Vagina (tissue), 2 donors: ENCODE data around the gene CAPS2. TPM values are rescaled to one million over a fixed set of nuclear protein-coding genes. Genes with fewer than 3 reads are reported as not detected.

ENCODE experiments used
- DNase-seq, 2 donors: peaks; one replicate each; pipeline ENCODE4 v3.0.0-alpha.2; 2017; ENCODE audit errors: extremely low spot score in 2 of 2
- H3K27ac ChIP-seq: fragments of 200-600 bp; sonication (generic); one replicate; pipeline ENCODE4 v1.5.1; 2019
- H3K27me3 ChIP-seq: fragments of 200-600 bp; sonication (generic); one replicate; pipeline ENCODE4 v1.5.1; 2019
- H3K36me3 ChIP-seq, 2 donors: fragments of 200-600 bp; sonication (generic); one replicate each; pipeline ENCODE4 v1.5.1; 2017 to 2019
- H3K4me1 ChIP-seq: fragments of 200-600 bp; sonication (generic); one replicate; pipeline ENCODE4 v1.5.1; 2019
- H3K4me3 ChIP-seq, 2 donors: fragments of 200-600 bp; sonication (generic); 1 replicate in 1 of 2; 2 replicates in 1 of 2; pipeline ENCODE4 v1.5.1; 2016 to 2019
- H3K9me3 ChIP-seq: fragments of 200-600 bp; sonication (generic); one replicate; pipeline ENCODE4 v1.5.1; 2019
- CTCF ChIP-seq, 3 experiments: fragments of 450-650 bp in 2 of 3; fragments of 200-600 bp in 1 of 3; sonication (generic) in 1 of 3; IDR thresholded peaks; one replicate each; pipeline ENCODE4 v1.5.1; 2017 to 2019; ENCODE audit warnings: antibody characterized with exemption in 3 of 3, mild to moderate bottlenecking in 2 of 3, moderate library complexity in 2 of 3
- POLR2A ChIP-seq, 2 donors: fragments of 450-650 bp; IDR thresholded peaks; one replicate each; pipeline ENCODE4 v1.6.1; 2017; ENCODE audit warnings: antibody characterized with exemption in 2 of 2, mild to moderate bottlenecking in 2 of 2, moderate library complexity in 2 of 2
- POLR2AphosphoS5 ChIP-seq, 2 donors: sonication (generic); formaldehyde crosslinking; IDR thresholded peaks; one replicate each; pipeline ENCODE4 v1.9.0; 2017; ENCODE audit warnings: antibody characterized with exemption in 2 of 2, mild to moderate bottlenecking in 2 of 2, low read depth in 1 of 2; ENCODE audit not compliant: insufficient read depth in 1 of 2
- intact Hi-C: fragments of 100-400 bp; cut with DNase I; formaldehyde crosslinking; loops from one replicate; pipeline ENCODE4 v1.15.1; 2023
- total RNA-seq: library from RNA; depleted of rRNA; stranded (reverse); fragments of >200 nt; gene quantifications from one replicate; pipeline ENCODE4 v1.2.3, GENCODE V29; 2016

Gene CAPS2
- total RNA-seq, 1 donor from 2014 or later = 24.6 TPM

DNA sequence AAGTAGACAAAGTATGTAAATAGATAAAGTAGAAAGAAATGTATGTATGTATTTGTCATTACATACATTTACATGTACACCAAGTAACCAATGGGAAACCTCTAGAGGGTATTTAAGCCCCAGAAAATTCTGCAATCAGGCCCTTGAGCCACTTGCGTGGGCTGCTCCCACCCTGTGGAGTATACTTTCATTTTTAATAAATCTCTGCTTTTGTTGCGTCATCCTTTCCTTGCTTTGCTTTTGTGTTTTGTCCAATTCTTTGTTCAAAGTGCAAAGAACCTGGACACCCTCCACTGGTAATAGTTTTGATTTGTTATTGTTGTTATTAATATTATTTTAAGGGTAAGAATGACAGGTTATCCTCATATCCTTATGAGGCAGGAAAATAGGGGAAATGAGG, 21.8 kb downstream of the CAPS2 start:
- no peak overlapping the region for H3K27ac ChIP-seq
- H3K36me3 ChIP-seq = no peaks in the 10 kb centered on the region
- no peaks in the 10 kb centered on the region for H3K27me3 ChIP-seq
- no peak for TF ChIP-seq POLR2A (IDR thresholded peaks at IDR 0.05)
- TF ChIP-seq CTCF (IDR thresholded peaks at IDR 0.05) = no peak
- TF ChIP-seq POLR2AphosphoS5 (IDR thresholded peaks at IDR 0.05; ENCODE audit: insufficient read depth in 1 of 2, low read depth in 1 of 2) = no peak
- no peak overlapping the region for H3K4me3 ChIP-seq
- DNase-seq = no peak
- no peaks in the 10 kb centered on the region for H3K4me1 ChIP-seq
- H3K9me3 ChIP-seq = no peaks in the 10 kb centered on the region
- intact Hi-C loops = no loop called here

- H3K4me3 ChIP-seq = no peak overlapping the region
- H3K4me1 ChIP-seq = no peaks in the 10 kb centered on the region
- no peak overlapping the region for H3K27ac ChIP-seq
- H3K9me3 ChIP-seq = no peaks in the 10 kb centered on the region
- no peaks in the 10 kb centered on the region for H3K36me3 ChIP-seq
- no peak for DNase-seq
- H3K27me3 ChIP-seq = no peaks in the 10 kb centered on the region
- TF ChIP-seq CTCF (IDR thresholded peaks at IDR 0.05) (no peak), POLR2A (IDR thresholded peaks at IDR 0.05) (no peak), POLR2AphosphoS5 (IDR thresholded peaks at IDR 0.05; ENCODE audit: insufficient read depth in 1 of 2, low read depth in 1 of 2) (no peak)
- intact Hi-C loops = no loop called here
These were observed 24.5 kb downstream of the CAPS2 start for GRCh38 chr12:75305412-75306332.

DNA sequence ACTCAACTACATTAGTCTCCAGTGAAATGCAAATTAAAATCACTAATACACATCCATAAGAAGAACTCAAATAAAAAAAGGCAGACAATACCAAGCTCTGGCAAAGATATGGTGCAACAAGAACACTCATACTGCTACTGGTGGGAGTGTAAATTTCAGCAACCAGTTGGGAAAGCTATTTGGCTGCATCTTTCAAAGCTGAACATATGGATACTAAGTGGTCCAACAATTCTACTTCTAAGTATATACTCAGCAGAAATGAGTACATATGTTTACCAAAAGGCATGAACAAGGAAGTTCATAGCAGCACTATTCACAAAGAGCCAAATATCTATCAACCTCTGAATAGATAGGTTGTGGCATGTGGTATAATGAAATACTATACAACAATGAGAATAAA, 27.3 kb downstream of the CAPS2 start:
- Histone ChIP-seq H3K36me3 (no peaks in the 10 kb centered on the region), H3K27me3 (no peaks in the 10 kb centered on the region), H3K9me3 (no peaks in the 10 kb centered on the region), H3K27ac (no peak overlapping the region), H3K4me3 (no peak overlapping the region), H3K4me1 (no peaks in the 10 kb centered on the region)
- no peak for DNase-seq
- intact Hi-C loops = no loop called here
- TF ChIP-seq POLR2AphosphoS5 (IDR thresholded peaks at IDR 0.05; ENCODE audit: insufficient read depth in 1 of 2, low read depth in 1 of 2) (no peak), CTCF (IDR thresholded peaks at IDR 0.05) (no peak), POLR2A (IDR thresholded peaks at IDR 0.05) (no peak)

DNA sequence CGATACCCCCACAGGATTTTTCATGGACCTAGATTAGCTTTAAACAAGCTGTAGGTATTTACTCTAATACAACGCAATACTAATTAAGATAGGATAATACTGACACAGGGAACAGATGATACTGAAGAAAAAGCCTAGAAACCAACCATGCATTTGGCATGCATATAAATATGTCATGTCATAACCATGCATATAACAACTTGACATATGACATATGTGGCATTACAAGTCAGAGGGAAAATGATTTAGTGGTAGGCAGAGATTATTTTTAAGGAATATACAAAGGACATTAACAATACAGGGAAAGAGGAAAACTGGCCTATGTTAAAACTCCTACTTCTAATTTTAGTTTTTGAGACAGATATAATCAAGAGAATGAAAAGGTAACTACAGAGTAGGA, 27.9 kb downstream of the CAPS2 start:
- H3K4me1 ChIP-seq = no peaks in the 10 kb centered on the region
- no peak for DNase-seq
- H3K27ac ChIP-seq = no peak overlapping the region
- no peaks in the 10 kb centered on the region for H3K36me3 ChIP-seq
- intact Hi-C loops = no loop called here
- TF ChIP-seq CTCF (IDR thresholded peaks at IDR 0.05) (no peak), POLR2AphosphoS5 (IDR thresholded peaks at IDR 0.05; ENCODE audit: insufficient read depth in 1 of 2, low read depth in 1 of 2) (no peak), POLR2A (IDR thresholded peaks at IDR 0.05) (no peak)
- H3K9me3 ChIP-seq = no peaks in the 10 kb centered on the region
- H3K27me3 ChIP-seq = no peaks in the 10 kb centered on the region
- no peak overlapping the region for H3K4me3 ChIP-seq

GRCh38 chr12:75294797-75295196, 35.3 kb downstream of the CAPS2 start:
- DNase-seq = no peak
- no peaks in the 10 kb centered on the region for H3K9me3 ChIP-seq
- no peaks in the 10 kb centered on the region for H3K4me1 ChIP-seq
- no peak overlapping the region for H3K27ac ChIP-seq
- no peaks in the 10 kb centered on the region for H3K36me3 ChIP-seq
- intact Hi-C loops = no loop called here
- no peaks in the 10 kb centered on the region for H3K27me3 ChIP-seq
- no peak overlapping the region for H3K4me3 ChIP-seq
- TF ChIP-seq CTCF (IDR thresholded peaks at IDR 0.05) = no peak
- no peak for TF ChIP-seq POLR2A (IDR thresholded peaks at IDR 0.05)
